Kidney epithelial cell (primary cell): ENCODE results near the gene NMUR1. TPM values are rescaled to one million over a fixed set of nuclear protein-coding genes. Genes with fewer than 3 reads are reported as not detected.
"Not testable (repeated sequence)": the region's sequence is repeated elsewhere in the genome, so short reads cannot be mapped to it uniquely, and the experiment has no call there.

Experiments used
- DNase-seq: peaks from one replicate; pipeline ENCODE4 v3.0.0-alpha.2; 2010; ENCODE audit warnings: low read depth
- H3K27me3 ChIP-seq: 2 replicates; pipeline ENCODE4 v1.6.0; 2011; ENCODE audit warnings: low read length; ENCODE audit not compliant: control insufficient read depth, insufficient read depth
- H3K36me3 ChIP-seq: 2 replicates; pipeline ENCODE4 v1.5.1; 2011; ENCODE audit warnings: low read length; ENCODE audit not compliant: control insufficient read depth, insufficient read depth
- H3K4me3 ChIP-seq: 2 replicates; pipeline ENCODE4 v1.5.1; 2011; ENCODE audit warnings: low read depth, mild to moderate bottlenecking, control low read depth, low read length
- total RNA-seq: library from RNA; depleted of rRNA; stranded (reverse); fragments of >200 nt; gene quantifications from 2 replicates; pipeline ENCODE4 v1.2.3, GENCODE V29; 2015
- TF ChIP-seq, protein P1 (sequence below): IDR thresholded peaks from 2 replicates; pipeline ENCODE4 v1.5.1; 2011; ENCODE audit warnings: mild to moderate bottlenecking, moderate library complexity, low read length, control low read depth, inconsistent platforms; ENCODE audit not compliant: insufficient read depth, poor library complexity, severe bottlenecking

The NMUR1 gene
- total RNA-seq, 1 donor from 2014 or later: not detected

- Histone ChIP-seq H3K36me3 (no peaks in the 10 kb centered on the region), H3K27me3 (no peaks in the 10 kb centered on the region), H3K4me3 (no peak overlapping the region)
- TF ChIP-seq, protein P1, sequence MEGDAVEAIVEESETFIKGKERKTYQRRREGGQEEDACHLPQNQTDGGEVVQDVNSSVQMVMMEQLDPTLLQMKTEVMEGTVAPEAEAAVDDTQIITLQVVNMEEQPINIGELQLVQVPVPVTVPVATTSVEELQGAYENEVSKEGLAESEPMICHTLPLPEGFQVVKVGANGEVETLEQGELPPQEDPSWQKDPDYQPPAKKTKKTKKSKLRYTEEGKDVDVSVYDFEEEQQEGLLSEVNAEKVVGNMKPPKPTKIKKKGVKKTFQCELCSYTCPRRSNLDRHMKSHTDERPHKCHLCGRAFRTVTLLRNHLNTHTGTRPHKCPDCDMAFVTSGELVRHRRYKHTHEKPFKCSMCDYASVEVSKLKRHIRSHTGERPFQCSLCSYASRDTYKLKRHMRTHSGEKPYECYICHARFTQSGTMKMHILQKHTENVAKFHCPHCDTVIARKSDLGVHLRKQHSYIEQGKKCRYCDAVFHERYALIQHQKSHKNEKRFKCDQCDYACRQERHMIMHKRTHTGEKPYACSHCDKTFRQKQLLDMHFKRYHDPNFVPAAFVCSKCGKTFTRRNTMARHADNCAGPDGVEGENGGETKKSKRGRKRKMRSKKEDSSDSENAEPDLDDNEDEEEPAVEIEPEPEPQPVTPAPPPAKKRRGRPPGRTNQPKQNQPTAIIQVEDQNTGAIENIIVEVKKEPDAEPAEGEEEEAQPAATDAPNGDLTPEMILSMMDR: no peak
- DNase-seq: no peak
Observed at GRCh38 chr2:231573698-231574421, 43.6 kb upstream of the NMUR1 start.

DNA sequence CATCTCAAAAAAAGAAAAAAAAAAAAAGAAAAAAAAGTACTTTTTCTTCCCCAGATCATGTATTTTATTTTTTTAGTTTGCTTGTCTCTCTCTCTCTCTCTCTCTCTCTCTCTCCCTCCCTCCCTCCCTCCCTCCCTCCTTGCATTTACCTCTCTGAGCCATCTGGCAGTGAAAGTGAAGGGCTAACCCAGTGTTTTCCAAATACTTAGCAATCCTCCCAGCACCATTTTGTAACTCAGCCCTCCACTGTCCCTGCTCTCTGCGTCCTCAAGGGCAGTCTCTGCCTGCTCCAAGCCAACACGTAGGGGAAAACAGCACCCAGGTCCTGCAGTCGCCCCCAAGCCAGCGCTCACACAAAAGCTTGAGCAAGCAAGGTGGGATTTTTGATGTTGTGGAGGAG lies 42.9 kb upstream of the NMUR1 start:
- TF ChIP-seq, protein P1: no peak
- H3K36me3 ChIP-seq: no peaks in the 10 kb centered on the region

DNA sequence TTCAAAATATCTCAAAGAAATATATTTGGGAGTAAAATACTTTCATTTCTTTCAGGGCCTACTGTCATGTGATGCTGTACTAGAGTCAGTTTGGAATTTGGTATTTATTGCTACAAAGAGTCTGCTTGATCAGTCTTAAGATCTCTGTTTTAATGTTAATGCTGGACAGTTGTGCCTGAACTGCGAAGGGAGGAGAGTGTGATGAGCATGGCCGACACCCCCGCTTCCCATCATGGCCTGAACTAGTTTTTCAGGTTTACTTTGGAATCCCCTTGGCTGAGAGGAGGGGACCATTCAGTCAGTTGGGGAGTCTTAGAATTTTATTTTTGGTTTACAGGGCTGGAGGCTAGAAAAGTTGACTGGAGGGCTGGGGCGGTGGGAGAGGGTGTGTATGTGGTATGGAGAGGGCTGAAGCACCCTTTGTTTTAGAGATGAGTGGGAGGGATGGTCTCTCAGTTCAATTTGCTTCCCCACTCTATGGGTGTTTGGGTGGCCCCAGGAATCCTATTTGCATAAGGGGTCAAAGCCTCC lies 41.5 kb upstream of the NMUR1 start:
- TF ChIP-seq, protein P1: no peak
- no peak for DNase-seq
- no peaks in the 10 kb centered on the region for H3K27me3 ChIP-seq
- H3K36me3 ChIP-seq: no peaks in the 10 kb centered on the region
- no peak overlapping the region for H3K4me3 ChIP-seq

More for the DNA sequence above, 42.9 kb upstream of the NMUR1 start:
- no peak for DNase-seq
- Histone ChIP-seq H3K4me3 (no peak overlapping the region), H3K27me3 (no peaks in the 10 kb centered on the region)

GRCh38 chr2:231570915-231571314 lies 40.7 kb upstream of the NMUR1 start:
- H3K4me3 ChIP-seq, DNase-seq, H3K27me3 ChIP-seq, H3K36me3 ChIP-seq: not testable (repeated sequence)

DNA sequence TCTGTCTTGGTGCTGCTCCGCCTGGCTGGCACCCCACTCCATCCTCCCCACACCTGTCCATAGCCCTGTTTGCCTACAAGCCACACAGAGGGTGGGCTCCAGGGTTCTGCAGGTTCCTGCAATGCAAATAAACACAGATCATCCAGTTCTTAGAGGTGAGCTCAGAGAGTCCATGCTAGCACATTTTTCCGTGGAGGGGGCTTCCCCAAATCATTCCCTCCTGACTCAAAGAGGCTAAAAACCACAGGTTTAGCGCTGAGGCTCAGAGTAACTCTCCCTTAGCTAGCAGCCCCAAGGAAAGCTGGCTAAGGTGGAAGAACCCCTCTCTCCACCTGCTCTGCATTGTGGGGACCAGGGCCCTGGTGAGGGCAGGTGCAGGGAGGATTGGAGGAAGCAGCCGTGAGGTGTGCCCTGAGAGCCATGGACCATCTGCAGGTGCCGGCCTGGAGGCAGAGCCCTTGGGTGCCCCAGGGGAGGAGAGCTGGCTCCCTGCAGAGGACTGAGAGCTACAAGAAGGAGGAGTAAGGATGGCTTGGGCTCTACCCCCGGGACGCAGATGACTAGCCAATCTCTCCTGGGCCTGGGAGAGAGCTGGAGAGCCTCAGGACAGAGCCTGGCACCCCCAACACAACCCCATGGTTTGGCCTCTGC lies 38.7 kb upstream of the NMUR1 start:
- TF ChIP-seq, protein P1: no peak
- H3K36me3 ChIP-seq: no peaks in the 10 kb centered on the region
- DNase-seq: no peak
- no peaks in the 10 kb centered on the region for H3K27me3 ChIP-seq
- no peak overlapping the region for H3K4me3 ChIP-seq

GRCh38 chr2:231568098-231568784 lies 38.0 kb upstream of the NMUR1 start:
- TF ChIP-seq, protein P1: no peak
- DNase-seq: no peak
- Histone ChIP-seq H3K4me3 (no peak overlapping the region), H3K36me3 (no peaks in the 10 kb centered on the region), H3K27me3 (no peaks in the 10 kb centered on the region)
